ENCODE measurements around the gene CRYBA4. TPM values are rescaled to one million over a fixed set of nuclear protein-coding genes. Genes with fewer than 3 reads are reported as not detected.

The CRYBA4 gene
- total RNA-seq, 1 experiment from 2014 or later: 0.52 TPM

DNA sequence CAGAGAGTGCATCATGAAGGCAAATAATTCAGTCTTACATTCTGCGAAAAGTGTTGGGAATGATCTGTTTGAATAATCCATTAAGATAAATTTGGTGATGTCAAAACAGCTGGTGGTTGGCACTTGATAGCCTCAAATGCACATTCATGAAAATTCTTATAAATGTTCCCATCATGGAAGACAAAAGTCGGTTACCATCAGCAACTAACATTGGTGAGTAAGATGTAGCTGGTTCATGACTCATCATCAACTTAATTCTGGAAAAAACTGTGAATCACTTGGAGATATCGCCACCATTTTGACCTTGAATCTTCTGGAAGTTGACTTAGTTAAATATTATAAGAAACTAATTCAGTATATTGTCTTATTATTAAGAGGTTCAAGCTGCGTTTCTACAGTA lies 15.2 kb upstream of the CRYBA4 start:
- Histone ChIP-seq H3K18ac (ENCODE audit: insufficient read length, low read depth, low read length) (no peak overlapping the region), H3K79me2 (ENCODE audit: insufficient read depth, low read length) (no peaks in the 10 kb centered on the region), H2BK20ac (ENCODE audit: low read depth, low read length, poor library complexity, severe bottlenecking) (no peak overlapping the region), H3K4me2 (ENCODE audit: insufficient read depth, insufficient read length, low read length) (no peak overlapping the region), H3K4ac (ENCODE audit: low read depth, low read length) (no peak overlapping the region), H3K79me1 (ENCODE audit: insufficient read depth, low read depth, low read length, poor library complexity, severe bottlenecking) (no peaks in the 10 kb centered on the region), H4K20me1 (ENCODE audit: control insufficient read depth, insufficient read depth, insufficient read length) (no peaks in the 10 kb centered on the region), H3K23ac (ENCODE audit: insufficient read length, low read depth, low read length) (no peak overlapping the region), H3K27me3 (ENCODE audit: insufficient read depth, low read length) (no peaks in the 10 kb centered on the region), H3T11ph (ENCODE audit: low read length) (no peak overlapping the region), H3K9ac (ENCODE audit: extremely low read depth, insufficient read length, low read length) (no peak overlapping the region), H2BK12ac (ENCODE audit: insufficient read length, low read depth, low read length) (no peak overlapping the region), H3K14ac (ENCODE audit: insufficient read depth, low read length) (no peak overlapping the region), H3K9me3 (ENCODE audit: control insufficient read depth, low read depth, low read length) (no peaks in the 10 kb centered on the region), H3K27ac (ENCODE audit: insufficient read length, low read depth, low read length) (no peak overlapping the region), H2BK120ac (ENCODE audit: low read depth, low read length, poor library complexity, severe bottlenecking) (no peak overlapping the region), H4K5ac (ENCODE audit: insufficient read length, low read depth, low read length) (no peak overlapping the region), H3K4me1 (ENCODE audit: insufficient read depth, low read length) (0 out of 2 replicates have a peak, but pooled peaks cover 4% of the 10 kb centered on the region), H2BK5ac (ENCODE audit: insufficient read length, low read length) (no peak overlapping the region), H2BK15ac (ENCODE audit: low read depth, low read length) (no peak overlapping the region), H4K91ac (ENCODE audit: insufficient read length, low read depth, low read length) (no peak overlapping the region), H2AFZ (ENCODE audit: low read length) (no peak overlapping the region), H2AK5ac (ENCODE audit: insufficient read length, low read length) (no peak overlapping the region), H3K56ac (ENCODE audit: insufficient read length, low read depth, low read length) (no peak overlapping the region), H4K8ac (replicated peaks; ENCODE audit: insufficient read length, low read depth, low read length) (no peak overlapping the region), H3K23me2 (ENCODE audit: insufficient read length, low read depth, low read length, poor library complexity, severe bottlenecking) (no peaks in the 10 kb centered on the region)
- DNase-seq: no peak
- WGBS (ENCODE audit: extremely low coverage, insufficient read length, low lambda C conversion rate): no CpG with 5 or more reads among the region's 4 CpGs
- no peak overlapping the region for H3K27ac Mint-ChIP-seq
- H3K36me3 Mint-ChIP-seq (ENCODE audit: insufficient read depth in 1 of 3, low read depth in 3 of 3): no peaks in the 10 kb centered on the region
- TF ChIP-seq, protein P1, sequence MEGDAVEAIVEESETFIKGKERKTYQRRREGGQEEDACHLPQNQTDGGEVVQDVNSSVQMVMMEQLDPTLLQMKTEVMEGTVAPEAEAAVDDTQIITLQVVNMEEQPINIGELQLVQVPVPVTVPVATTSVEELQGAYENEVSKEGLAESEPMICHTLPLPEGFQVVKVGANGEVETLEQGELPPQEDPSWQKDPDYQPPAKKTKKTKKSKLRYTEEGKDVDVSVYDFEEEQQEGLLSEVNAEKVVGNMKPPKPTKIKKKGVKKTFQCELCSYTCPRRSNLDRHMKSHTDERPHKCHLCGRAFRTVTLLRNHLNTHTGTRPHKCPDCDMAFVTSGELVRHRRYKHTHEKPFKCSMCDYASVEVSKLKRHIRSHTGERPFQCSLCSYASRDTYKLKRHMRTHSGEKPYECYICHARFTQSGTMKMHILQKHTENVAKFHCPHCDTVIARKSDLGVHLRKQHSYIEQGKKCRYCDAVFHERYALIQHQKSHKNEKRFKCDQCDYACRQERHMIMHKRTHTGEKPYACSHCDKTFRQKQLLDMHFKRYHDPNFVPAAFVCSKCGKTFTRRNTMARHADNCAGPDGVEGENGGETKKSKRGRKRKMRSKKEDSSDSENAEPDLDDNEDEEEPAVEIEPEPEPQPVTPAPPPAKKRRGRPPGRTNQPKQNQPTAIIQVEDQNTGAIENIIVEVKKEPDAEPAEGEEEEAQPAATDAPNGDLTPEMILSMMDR (conservative IDR thresholded peaks at IDR 0.05): no peak
- H3K9me3 Mint-ChIP-seq: no peaks in the 10 kb centered on the region
- H3K4me1 Mint-ChIP-seq: peaks cover 31 to 33% of the 10 kb centered on the region in 2 experiments
- no peak overlapping the region for H3K4me3 Mint-ChIP-seq
- H3K27me3 Mint-ChIP-seq (ENCODE audit: low read depth): peaks cover 17% of the 10 kb centered on the region
